BJ (cell line): ENCODE measurements around the gene EIF2S1. TPM values are rescaled to one million over a fixed set of nuclear protein-coding genes. Genes with fewer than 3 reads are reported as not detected.

Source experiments
- CTCF ChIA-PET: fragments of 350-600 bp; formaldehyde crosslinking; extraction: SDS; loops from one replicate; lab custom pipeline; 2021; ENCODE audit warnings: antibody characterized with exemption, inconsistent platforms; lab: Yijun Ruan, JAX
- POLR2A ChIA-PET: fragments of 300-600 bp; sonication (Branson Sonifier 250); formaldehyde crosslinking; extraction: SDS; loops from one replicate; lab custom pipeline; 2021; ENCODE audit warnings: antibody characterized with exemption; lab: Charles Lee
- DNase-seq: peaks from one replicate; pipeline ENCODE4 v3.0.0-alpha.2; 2011; ENCODE audit warnings: low read depth
- H3K27me3 ChIP-seq: 2 replicates; pipeline ENCODE4 v1.6.0; 2011; ENCODE audit warnings: low read length; ENCODE audit not compliant: control insufficient read depth, insufficient read depth
- H3K36me3 ChIP-seq: 2 replicates; pipeline ENCODE4 v1.5.1; 2011; ENCODE audit warnings: low read length; ENCODE audit not compliant: control insufficient read depth, insufficient read depth
- H3K4me3 ChIP-seq: 2 replicates; pipeline ENCODE4 v1.5.1; 2011; ENCODE audit warnings: low read depth, mild to moderate bottlenecking, control low read depth, low read length
- CTCF ChIP-seq: IDR thresholded peaks from 2 replicates; pipeline ENCODE4 v1.5.1; 2011; ENCODE audit warnings: low read depth, mild to moderate bottlenecking, control low read depth, inconsistent platforms, low read length, moderate library complexity; ENCODE audit not compliant: insufficient read depth
- polyA plus RNA-seq: library from polyadenylated mRNA; depleted of rRNA; stranded (reverse); fragments of >200 nt; gene quantifications from 2 replicates; pipeline ENCODE4 v1.2.3, GENCODE V29; 2011

The EIF2S1 gene
- polyA plus RNA-seq, 1 experiment: 34.4 TPM

DNA sequence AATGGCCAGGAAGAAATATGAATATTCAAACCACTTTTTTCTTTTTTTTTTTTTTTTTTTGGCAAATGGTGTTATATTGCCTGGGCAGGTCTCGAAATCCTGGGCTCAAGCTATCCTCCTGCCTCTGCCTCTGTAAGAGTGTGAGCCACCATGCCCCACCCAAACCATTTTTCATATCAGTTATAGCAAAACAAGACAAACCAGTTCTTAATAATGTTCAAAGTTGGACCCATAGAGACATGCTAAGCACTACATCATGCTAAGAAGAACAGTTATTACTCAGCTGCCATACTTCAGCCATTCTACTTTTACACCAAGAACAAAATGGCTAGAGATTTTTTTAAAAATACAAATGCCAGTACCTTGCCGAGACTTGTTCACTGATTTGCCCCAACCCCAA lies 25.5 kb downstream of the EIF2S1 start:
- POLR2A ChIA-PET: no interaction called here
- Histone ChIP-seq H3K27me3 (no peaks in the 10 kb centered on the region), H3K36me3 (peaks cover 7% of the 10 kb centered on the region), H3K4me3 (no peak overlapping the region)
- TF ChIP-seq CTCF: no peak
- DNase-seq: no peak
- CTCF ChIA-PET: interaction anchor here (1.0 to 1.2 kb wide), 2 partner anchors 26 to 220 kb away, joined by 3 to 6 read pairs; partner anchors contain the start of gene ATP6V1D

DNA sequence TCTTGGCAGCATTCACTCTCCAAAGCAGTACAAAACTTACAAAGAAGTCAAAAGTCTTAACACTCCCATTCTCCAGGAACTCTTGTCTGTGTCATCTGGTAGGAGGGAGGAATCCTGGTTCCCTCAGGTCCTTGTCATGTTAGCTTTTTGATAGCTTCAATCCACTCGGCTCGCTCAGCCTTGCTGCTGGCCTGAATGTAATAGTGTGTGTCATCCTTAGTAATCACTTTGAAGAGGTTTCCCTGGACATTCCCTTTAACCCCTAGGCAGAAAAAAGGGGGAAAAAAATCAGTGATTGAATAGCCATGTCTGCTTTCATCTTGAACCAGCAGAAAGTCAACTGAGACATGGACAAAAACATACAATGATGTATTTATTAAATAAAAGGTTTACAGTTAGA lies 27.1 kb downstream of the EIF2S1 start:
- Histone ChIP-seq H3K27me3 (no peaks in the 10 kb centered on the region), H3K4me3 (no peak overlapping the region), H3K36me3 (peaks cover 5% of the 10 kb centered on the region)
- ChIA-PET POLR2A (no interaction called here), CTCF (interaction anchor here (1.2 to 1.5 kb wide), 3 partner anchors 10 to 184 kb away, joined by 3 to 6 read pairs (median 4); partner anchors contain the start of gene ATP6V1D)
- no peak for DNase-seq
- no peak for TF ChIP-seq CTCF

GRCh38 chr14:67389275-67389674 lies 29.1 kb downstream of the EIF2S1 start:
- POLR2A ChIA-PET: no interaction called here
- no peak for TF ChIP-seq CTCF

GRCh38 chr14:67389811-67390534 lies 29.8 kb downstream of the EIF2S1 start:
- POLR2A ChIA-PET: no interaction called here
- H3K4me3 ChIP-seq: no peak overlapping the region

More at GRCh38 chr14:67389275-67389674, 29.1 kb downstream of the EIF2S1 start:
- Histone ChIP-seq H3K36me3 (peaks cover 3% of the 10 kb centered on the region; the same call in 1 of the 2 replicates), H3K27me3 (no peaks in the 10 kb centered on the region), H3K4me3 (no peak overlapping the region)
- no peak for DNase-seq
- CTCF ChIA-PET: no interaction called here

More at GRCh38 chr14:67389811-67390534, 29.8 kb downstream of the EIF2S1 start:
- Histone ChIP-seq H3K27me3 (no peaks in the 10 kb centered on the region), H3K36me3 (peaks cover 3% of the 10 kb centered on the region; the same call in 1 of the 2 replicates)
- TF ChIP-seq CTCF: no peak
- DNase-seq: no peak
- CTCF ChIA-PET: interaction anchor here (1.1 kb wide), 1 partner anchor 30 kb away, joined by 3 read pairs; the partner anchor contains the start of genes ATP6V1D and EIF2S1
